A549 (cell line): Measurements from ENCODE around the gene PSMB5. TPM values are rescaled to one million over a fixed set of nuclear protein-coding genes. Genes with fewer than 3 reads are reported as not detected.

Source experiments
- ATAC-seq, 2 experiments: fragments of 200-7000 bp in 1 of 2; fragments of >200 bp in 1 of 2; cut with Nextera tagmentation in 1 of 2; cut with Tn5 transposase in 1 of 2; 3 replicates each; pipeline versions ENCODE4 v1.8.0 to v1.9.1; 2018 to 2020; ENCODE audit warnings: mild to moderate bottlenecking in 1 of 2, moderate library complexity in 1 of 2
- CTCF ChIA-PET: fragments of 300-600 bp; sonication (Branson Sonifier 250); formaldehyde crosslinking; extraction: SDS; loops from one replicate; lab custom pipeline; 2021; ENCODE audit warnings: antibody characterized with exemption, inconsistent platforms; lab: Yijun Ruan, JAX
- POLR2A ChIA-PET: fragments of 350-600 bp; formaldehyde crosslinking; extraction: SDS; loops from one replicate; lab custom pipeline; 2021; ENCODE audit warnings: antibody characterized with exemption, inconsistent platforms; lab: Yijun Ruan, JAX
- DNase-seq, 2 experiments: peaks; one replicate each; pipeline versions ENCODE4 v3.0.0 to v3.0.0-alpha.2; 2011 to 2016; ENCODE audit warnings: low read depth in 1 of 2, low spot score in 1 of 2
- FAIRE-seq: peaks from 2 replicates; lab custom pipeline; 2011; peaks lifted over from hg19 to GRCh38; lab: Jason Lieb, UNC
- H3K27ac ChIP-seq, 2 experiments: fragments of >200 bp; sonication (Bioruptor Twin); formaldehyde crosslinking; 3 replicates each; pipeline ENCODE4 v1.5.1; 2016 to 2017
- H3K4me1 ChIP-seq: fragments of >200 bp; sonication (Bioruptor Twin); formaldehyde crosslinking; 3 replicates; pipeline ENCODE4 v1.6.1; 2016
- H3K4me2 ChIP-seq: fragments of >200 bp; sonication (Bioruptor Twin); formaldehyde crosslinking; 3 replicates; pipeline ENCODE4 v1.6.1; 2016
- H3K4me3 ChIP-seq: fragments of >200 bp; sonication (Bioruptor Twin); formaldehyde crosslinking; 3 replicates; pipeline ENCODE4 v1.5.1; 2016
- H3K9me3 ChIP-seq: fragments of >200 bp; sonication (Bioruptor Twin); formaldehyde crosslinking; 3 replicates; pipeline ENCODE4 v1.6.1; 2016
- CEBPB ChIP-seq, 2 experiments: fragments of >200 bp in 1 of 2; sonication (Bioruptor Twin) in 1 of 2; formaldehyde crosslinking in 1 of 2; IDR thresholded peaks; 2 replicates each; pipeline ENCODE4 v1.6.1; 2012 to 2016
- CHD2 ChIP-seq: fragments of 150-350 bp; IDR thresholded peaks from 2 replicates; pipeline ENCODE4 v1.6.1; 2014; ENCODE audit warnings: low read length; ENCODE audit not compliant: partially characterized antibody
- CHD4 ChIP-seq: fragments of 200-600 bp; sonication (generic); IDR thresholded peaks from 2 replicates; pipeline ENCODE4 v1.6.1; 2016; ENCODE audit warnings: antibody characterized with exemption, mild to moderate bottlenecking, borderline replicate concordance
- CTCF ChIP-seq: fragments of >200 bp; sonication (Bioruptor Twin); formaldehyde crosslinking; IDR thresholded peaks from 3 replicates; pipeline ENCODE4 v1.5.1; 2016
- E2F6 ChIP-seq: IDR thresholded peaks from 2 replicates; pipeline ENCODE4 v1.6.1; 2012; ENCODE audit warnings: low read depth, borderline replicate concordance
- EHF ChIP-seq: fragments of 250-450 bp; sonication (Bioruptor Pico); IDR thresholded peaks from 2 replicates; pipeline ENCODE4 v1.5.0; 2020; ENCODE audit warnings: mild to moderate bottlenecking
- FOSB ChIP-seq: fragments of 250-450 bp; sonication (Bioruptor Pico); IDR thresholded peaks from 2 replicates; pipeline ENCODE4 v1.5.0; 2020; ENCODE audit warnings: mild to moderate bottlenecking, moderate library complexity
- FOXS1 ChIP-seq: fragments of 250-450 bp; sonication (Bioruptor Pico); IDR thresholded peaks from 2 replicates; pipeline ENCODE4 v1.5.0; 2020; ENCODE audit warnings: mild to moderate bottlenecking, moderate library complexity
- HDAC2 ChIP-seq: fragments of 200-600 bp; sonication (generic); IDR thresholded peaks from 2 replicates; pipeline ENCODE4 v1.6.1; 2016
- HEYL ChIP-seq: fragments of 250-450 bp; sonication (Bioruptor Pico); IDR thresholded peaks from 2 replicates; pipeline ENCODE4 v1.8.0; 2021; ENCODE audit warnings: mild to moderate bottlenecking, moderate library complexity
- HOXA7 ChIP-seq: fragments of 250-450 bp; sonication (Bioruptor Pico); IDR thresholded peaks from 2 replicates; pipeline ENCODE4 v1.5.0; 2020; ENCODE audit warnings: mild to moderate bottlenecking, moderate library complexity
- HOXB5 ChIP-seq: fragments of 250-450 bp; sonication (Bioruptor Pico); IDR thresholded peaks from 2 replicates; pipeline ENCODE4 v1.5.0; 2020; ENCODE audit warnings: mild to moderate bottlenecking, moderate library complexity
- JUNB ChIP-seq: fragments of >200 bp; sonication (Bioruptor Twin); formaldehyde crosslinking; IDR thresholded peaks from 2 replicates; pipeline ENCODE4 v1.6.1; 2016
- MAFK ChIP-seq: fragments of 450-650 bp; IDR thresholded peaks from 2 replicates; pipeline ENCODE4 v1.6.1; 2014; ENCODE audit not compliant: partially characterized antibody
- MAX ChIP-seq: IDR thresholded peaks from 2 replicates; pipeline ENCODE4 v1.6.1; 2012
- NPAS2 ChIP-seq: fragments of 250-450 bp; sonication (Bioruptor Pico); IDR thresholded peaks from 2 replicates; pipeline ENCODE4 v1.8.0; 2022; ENCODE audit warnings: mild to moderate bottlenecking, moderate library complexity, borderline replicate concordance
- NR3C1 ChIP-seq: fragments of >200 bp; sonication (Bioruptor Twin); formaldehyde crosslinking; IDR thresholded peaks from 3 replicates; pipeline ENCODE4 v1.6.1; 2017
- PHF8 ChIP-seq: fragments of 200-600 bp; sonication (generic); IDR thresholded peaks from 2 replicates; pipeline ENCODE4 v1.6.1; 2016; ENCODE audit warnings: low read depth, mild to moderate bottlenecking, antibody characterized with exemption, moderate library complexity, borderline replicate concordance
- POLR2A ChIP-seq: IDR thresholded peaks from 2 replicates; pipeline ENCODE4 v1.6.1; 2012; ENCODE audit warnings: mild to moderate bottlenecking, low read length
- RAD21 ChIP-seq, 2 experiments: fragments of >200 bp in 1 of 2; sonication (Bioruptor Twin) in 1 of 2; formaldehyde crosslinking in 1 of 2; IDR thresholded peaks in 1 of 2; conservative IDR thresholded peaks in 1 of 2; 2 replicates in 1 of 2; 3 replicates in 1 of 2; pipeline ENCODE4 v1.6.1; 2012 to 2018; ENCODE audit warnings: inconsistent platforms in 1 of 2
- SMC3 ChIP-seq: fragments of >200 bp; sonication (Bioruptor Twin); formaldehyde crosslinking; IDR thresholded peaks from 3 replicates; pipeline ENCODE4 v1.6.1; 2018; ENCODE audit warnings: inconsistent platforms
- SREBF2 ChIP-seq: fragments of 450-650 bp; IDR thresholded peaks from 2 replicates; pipeline ENCODE4 v1.6.1; 2014; ENCODE audit warnings: mild to moderate bottlenecking, moderate library complexity
- TFCP2L1 ChIP-seq: fragments of 250-450 bp; sonication (Bioruptor Pico); IDR thresholded peaks from 2 replicates; pipeline ENCODE4 v1.5.0; 2021; ENCODE audit warnings: mild to moderate bottlenecking
- TP53 ChIP-seq: fragments of 250-450 bp; sonication (Bioruptor Pico); IDR thresholded peaks from 2 replicates; pipeline ENCODE4 v1.5.0; 2021; ENCODE audit warnings: mild to moderate bottlenecking, moderate library complexity
- ZC3H11A ChIP-seq: fragments of 450-650 bp; IDR thresholded peaks from 2 replicates; pipeline ENCODE4 v1.6.1; 2014; ENCODE audit warnings: antibody characterized with exemption, mild to moderate bottlenecking
- ZSCAN20 ChIP-seq: fragments of 250-450 bp; sonication (Bioruptor Pico); IDR thresholded peaks from 2 replicates; pipeline ENCODE4 v1.8.0; 2022; ENCODE audit warnings: mild to moderate bottlenecking, moderate library complexity
- WGBS: methylation state at CpG from one replicate; pipeline ENCODE4 v1.1.6; 2017; ENCODE audit errors: missing lambda C conversion rate; 5-methylcytosine and 5-hydroxymethylcytosine counted together
- polyA plus RNA-seq, 4 experiments: library from polyadenylated mRNA; depleted of rRNA in 3 of 4; stranded (reverse); fragments of >200 nt; fragmentation: RNase III in 1 of 4; extraction: RNeasy Plus Mini Kit Qiagen cat#74134 plus additional on column Dnase treatment in 1 of 4; gene quantifications; 2 replicates in 3 of 4; 3 replicates in 1 of 4; pipeline ENCODE4 v1.2.3, GENCODE V29; 2011 to 2017
- TF ChIP-seq, protein P1 (sequence below): fragments of 450-650 bp; IDR thresholded peaks from 2 replicates; pipeline ENCODE4 v1.6.1; 2014; ENCODE audit warnings: antibody characterized with exemption
- TF ChIP-seq, protein P2 (sequence below): fragments of 250-450 bp; sonication (Bioruptor Pico); IDR thresholded peaks from 2 replicates; pipeline ENCODE4 v1.5.0; 2021; ENCODE audit warnings: mild to moderate bottlenecking, moderate library complexity, borderline replicate concordance

The PSMB5 gene
- polyA plus RNA-seq, 2 of the 4 experiments (the other 2 are of a cell fraction) = 283 to 365 TPM

GRCh38 chr14:23034498-23035302 lies at the start of gene PSMB5 (continued):
- peak; percentile 66 for TF ChIP-seq MAX
- TF ChIP-seq EHF (CRISPR knock-in tag) = no peak
- TF ChIP-seq POLR2A = peak; percentile 80

DNA sequence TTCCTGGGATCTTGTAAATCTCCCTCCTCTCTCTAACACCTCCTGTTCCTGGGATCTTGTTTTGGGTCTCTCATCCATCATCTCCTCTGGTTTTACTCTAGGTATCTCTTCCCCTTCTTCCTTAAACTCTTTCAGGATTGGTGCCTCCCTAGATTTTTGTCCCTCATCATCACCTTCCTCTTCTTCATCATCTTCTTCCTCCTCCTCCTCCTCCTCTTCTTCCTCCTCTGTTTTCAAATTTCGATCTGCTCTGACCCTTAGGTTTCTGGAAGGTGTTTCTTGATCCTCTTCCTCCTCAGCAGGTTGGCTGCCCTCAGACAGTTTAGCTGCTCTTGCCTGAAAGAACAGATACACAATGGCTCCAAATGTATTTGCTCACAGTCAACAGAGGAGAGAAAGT lies 45.8 kb upstream of the PSMB5 start:
- Histone ChIP-seq H3K4me1 (peaks cover 44% of the 10 kb centered on the region), H3K4me2 (no peak overlapping the region), H3K9me3 (no peaks in the 10 kb centered on the region), H3K27ac (peak overlapping the region in 1 of 2 experiments; percentile 86; a peak in 2 of 6 replicates), H3K4me3 (no peak overlapping the region)
- ChIA-PET CTCF (interaction anchor here (0.6 to 9.2 kb wide), 11 partner anchors 9 to 160 kb away, joined by 3 to 141 read pairs (median 5); partner anchors contain the start of genes ACIN1 and C14orf119), POLR2A (interaction anchor here (1.7 kb wide), 1 partner anchor 15 kb away, joined by 10 read pairs; the partner anchor contains the start of genes ACIN1 and C14orf119)
- ATAC-seq (no peak), DNase-seq (no peak), FAIRE-seq (no peak)
- WGBS = 63% methylated on average over 1 of the region's 1 CpG
- no peak for TF ChIP-seq FOSB (CRISPR knock-in tag)
- TF ChIP-seq TFCP2L1 (CRISPR knock-in tag) = no peak
- TF ChIP-seq, all 56 proteins: peak for 0

GRCh38 chr14:23079716-23080115 lies 45.0 kb upstream of the PSMB5 start:
- no peak for FAIRE-seq
- H3K27ac ChIP-seq = peak overlapping the region; percentile 71 to 86
- POLR2A ChIA-PET = interaction anchor here (1.7 kb wide), 1 partner anchor 15 kb away, joined by 10 read pairs; the partner anchor contains the start of genes ACIN1 and C14orf119

GRCh38 chr14:23078692-23079116 lies 44.0 kb upstream of the PSMB5 start:
- Histone ChIP-seq H3K4me3 (0 out of 3 replicates have a peak overlapping the region, but pooled peaks have one; percentile 14), H3K4me1 (peaks cover 44% of the 10 kb centered on the region), H3K4me2 (peak overlapping the region; percentile 75), H3K9me3 (no peaks in the 10 kb centered on the region), H3K27ac (peak overlapping the region; percentile 71 to 86)
- CTCF ChIA-PET = interaction anchor here (2.2 to 9.2 kb wide), 11 partner anchors 12 to 108 kb away, joined by 7 to 141 read pairs (median 25); partner anchors contain the start of genes ACIN1, C14orf119, CDH24 and CEBPE
- POLR2A ChIA-PET = interaction anchor here (3.5 kb wide), 1 partner anchor 16 kb away, joined by 29 read pairs; the partner anchor contains the start of genes ACIN1 and C14orf119
- 4% methylated on average over 2 of the region's 2 CpGs for whole genome bisulfite sequencing
- FAIRE-seq (no peak), DNase-seq (peak; percentile 45 to 83), ATAC-seq (peak; percentile 95 to 96)
- TF ChIP-seq MAFK (peak; percentile 70), HOXB5 (CRISPR knock-in tag) (no peak), JUNB (peak; percentile 56; the same call in 1 of the 2 replicates), CTCF (no peak), NPAS2 (no peak), TP53 (CRISPR knock-in tag) (no peak), FOXS1 (CRISPR knock-in tag) (no peak), ZSCAN20 (no peak), E2F6 (no peak), HEYL (CRISPR knock-in tag) (no peak), NR3C1 (no peak)
- TF ChIP-seq, protein P1, sequence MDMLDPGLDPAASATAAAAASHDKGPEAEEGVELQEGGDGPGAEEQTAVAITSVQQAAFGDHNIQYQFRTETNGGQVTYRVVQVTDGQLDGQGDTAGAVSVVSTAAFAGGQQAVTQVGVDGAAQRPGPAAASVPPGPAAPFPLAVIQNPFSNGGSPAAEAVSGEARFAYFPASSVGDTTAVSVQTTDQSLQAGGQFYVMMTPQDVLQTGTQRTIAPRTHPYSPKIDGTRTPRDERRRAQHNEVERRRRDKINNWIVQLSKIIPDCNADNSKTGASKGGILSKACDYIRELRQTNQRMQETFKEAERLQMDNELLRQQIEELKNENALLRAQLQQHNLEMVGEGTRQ = peak; percentile 73

More at GRCh38 chr14:23079716-23080115, 45.0 kb upstream of the PSMB5 start:
- no peaks in the 10 kb centered on the region for H3K9me3 ChIP-seq
- H3K4me3 ChIP-seq = no peak overlapping the region
- H3K4me1 ChIP-seq = peaks cover 44% of the 10 kb centered on the region
- WGBS = 90% methylated on average over 2 of the region's 2 CpGs
- TF ChIP-seq HDAC2 (no peak), TP53 (CRISPR knock-in tag) (no peak), SMC3 (no peak), HOXA7 (CRISPR knock-in tag) (no peak), NPAS2 (no peak), CHD2 (no peak), SREBF2 (no peak), ZC3H11A (no peak), CEBPB (IDR thresholded peaks at IDR 0.05) (no peak), CHD4 (no peak), PHF8 (no peak), RAD21 (conservative IDR thresholded peaks at IDR 0.05 in 1 of 2, IDR thresholded peaks at IDR 0.05 in 1 of 2) (no peak)
- TF ChIP-seq, protein P1 = no peak
- TF ChIP-seq, protein P2, sequence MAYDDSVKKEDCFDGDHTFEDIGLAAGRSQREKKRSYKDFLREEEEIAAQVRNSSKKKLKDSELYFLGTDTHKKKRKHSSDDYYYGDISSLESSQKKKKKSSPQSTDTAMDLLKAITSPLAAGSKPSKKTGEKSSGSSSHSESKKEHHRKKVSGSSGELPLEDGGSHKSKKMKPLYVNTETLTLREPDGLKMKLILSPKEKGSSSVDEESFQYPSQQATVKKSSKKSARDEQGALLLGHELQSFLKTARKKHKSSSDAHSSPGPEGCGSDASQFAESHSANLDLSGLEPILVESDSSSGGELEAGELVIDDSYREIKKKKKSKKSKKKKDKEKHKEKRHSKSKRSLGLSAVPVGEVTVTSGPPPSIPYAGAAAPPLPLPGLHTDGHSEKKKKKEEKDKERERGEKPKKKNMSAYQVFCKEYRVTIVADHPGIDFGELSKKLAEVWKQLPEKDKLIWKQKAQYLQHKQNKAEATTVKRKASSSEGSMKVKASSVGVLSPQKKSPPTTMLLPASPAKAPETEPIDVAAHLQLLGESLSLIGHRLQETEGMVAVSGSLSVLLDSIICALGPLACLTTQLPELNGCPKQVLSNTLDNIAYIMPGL (CRISPR knock-in tag) = no peak
- no peak for DNase-seq
- CTCF ChIA-PET = interaction anchor here (0.8 to 9.2 kb wide), 8 partner anchors 8 to 107 kb away, joined by 3 to 141 read pairs (median 38); partner anchors contain the start of genes ACIN1 and C14orf119
- H3K4me2 ChIP-seq = peak overlapping the region; percentile 75; the same call in 2 of the 3 replicates
- ATAC-seq = no peak
